CD4-positive, alpha-beta T cell treated with Interleukin-15 for 4 hours (primary cell): ENCODE results near the gene MYLK4.

Experiments
- DNase-seq: peaks from one replicate; pipeline ENCODE4 v3.0.0-alpha.2; 2020; ENCODE audit warnings: low spot score

MYLK4 gene

GRCh38 chr6:2755456-2755855, 4.7 kb upstream of the MYLK4 start:
- no peak for DNase-seq

GRCh38 chr6:2754911-2755310, 4.2 kb upstream of the MYLK4 start:
- no peak for DNase-seq

GRCh38 chr6:2754393-2754792, 3.7 kb upstream of the MYLK4 start:
- DNase-seq: no peak

GRCh38 chr6:2753743-2754142, 3.0 kb upstream of the MYLK4 start:
- no peak for DNase-seq

- DNase-seq: no peak
Measured at GRCh38 chr6:2753110-2753489, 2.4 kb upstream of the MYLK4 start.

- no peak for DNase-seq
Measured at GRCh38 chr6:2752477-2753109, 1.9 kb upstream of the MYLK4 start.

GRCh38 chr6:2751871-2752270, 1.1 kb upstream of the MYLK4 start:
- no peak for DNase-seq

GRCh38 chr6:2749969-2750600, 637 bp downstream of the MYLK4 start:
- peak; percentile 71 for DNase-seq

- DNase-seq: no peak
Measured at GRCh38 chr6:2748183-2748582, 2.5 kb downstream of the MYLK4 start.

GRCh38 chr6:2746557-2747061, 4.1 kb downstream of the MYLK4 start:
- DNase-seq: no peak

GRCh38 chr6:2745246-2745645, 5.5 kb downstream of the MYLK4 start:
- DNase-seq: no peak

- DNase-seq: no peak
Measured at GRCh38 chr6:2744778-2745177, 5.9 kb downstream of the MYLK4 start.

GRCh38 chr6:2744209-2744771, 6.4 kb downstream of the MYLK4 start:
- no peak for DNase-seq

GRCh38 chr6:2743280-2744208, 7.2 kb downstream of the MYLK4 start:
- no peak for DNase-seq

- no peak for DNase-seq
Measured at GRCh38 chr6:2741756-2742155, 9.0 kb downstream of the MYLK4 start.

- no peak for DNase-seq
Measured at GRCh38 chr6:2740581-2740980, 10.1 kb downstream of the MYLK4 start.

GRCh38 chr6:2739335-2739734, 11.4 kb downstream of the MYLK4 start:
- no peak for DNase-seq

- DNase-seq: peak; percentile 51
Measured at GRCh38 chr6:2738373-2738979, 12.2 kb downstream of the MYLK4 start.

GRCh38 chr6:2737885-2738284, 12.8 kb downstream of the MYLK4 start:
- DNase-seq: no peak

- no peak for DNase-seq
Measured at GRCh38 chr6:2734488-2735166, 16.1 kb downstream of the MYLK4 start.

- no peak for DNase-seq
Measured at GRCh38 chr6:2733736-2734480, 16.8 kb downstream of the MYLK4 start.
